K562 (cell line): ENCODE measurements around the gene RHOC. TPM values are rescaled to one million over a fixed set of nuclear protein-coding genes. Genes with fewer than 3 reads are reported as not detected.

ENCODE experiments used
- CREB1 ChIP-seq, 2 experiments: sonication (generic) in 1 of 2; formaldehyde crosslinking in 1 of 2; IDR thresholded peaks; 2 replicates each; pipeline versions ENCODE4 v1.6.1 to v1.8.0; 2012 to 2022; ENCODE audit warnings: inconsistent platforms in 1 of 2, mild to moderate bottlenecking in 1 of 2, missing genetic modification reagents in 1 of 2, moderate library complexity in 1 of 2
- E2F6 ChIP-seq, 2 experiments: IDR thresholded peaks; 2 replicates each; pipeline ENCODE4 v1.6.1; 2011; ENCODE audit warnings: borderline replicate concordance in 1 of 2, control low read depth in 1 of 2, low read depth in 1 of 2, low read length in 1 of 2, mild to moderate bottlenecking in 1 of 2, mixed read lengths in 1 of 2, moderate library complexity in 1 of 2; ENCODE audit not compliant: insufficient read depth in 1 of 2, insufficient read length in 1 of 2, poor library complexity in 1 of 2, severe bottlenecking in 1 of 2; ENCODE audit errors: extremely low read depth in 1 of 2
- EGR1 ChIP-seq: fragments of 450-650 bp; conservative IDR thresholded peaks from 2 replicates; pipeline ENCODE4 v1.6.1; 2017; ENCODE audit warnings: mild to moderate bottlenecking
- ETV6 ChIP-seq, 3 experiments: fragments of 150-350 bp in 1 of 3; sonication (generic) in 1 of 3; formaldehyde crosslinking in 1 of 3; IDR thresholded peaks; 2 replicates each; pipeline versions ENCODE4 v1.6.1 to v1.8.0; 2014 to 2022; ENCODE audit warnings: borderline replicate concordance in 2 of 3, low read depth in 2 of 3, antibody characterized with exemption in 1 of 3, low read length in 1 of 3, mild to moderate bottlenecking in 1 of 3, missing genetic modification reagents in 1 of 3
- FOXM1 ChIP-seq, 2 experiments: fragments of 450-650 bp in 1 of 2; sonication (generic) in 1 of 2; formaldehyde crosslinking in 1 of 2; IDR thresholded peaks; 2 replicates each; pipeline versions ENCODE4 v1.6.1 to v1.9.0; 2017 to 2022; ENCODE audit warnings: low read depth in 2 of 2, mild to moderate bottlenecking in 2 of 2, missing genetic modification reagents in 1 of 2, moderate library complexity in 1 of 2
- HCFC1 ChIP-seq: IDR thresholded peaks from 2 replicates; pipeline ENCODE4 v1.6.1; 2012; ENCODE audit warnings: low read depth, low read length, improper control_type of control experiment
- KDM1A ChIP-seq, 2 experiments: fragments of 450-650 bp; IDR thresholded peaks; 2 replicates each; pipeline ENCODE4 v1.6.1; 2016; ENCODE audit warnings: mild to moderate bottlenecking in 2 of 2
- MYNN ChIP-seq, 2 experiments: sonication (generic); formaldehyde crosslinking in 1 of 2; IDR thresholded peaks; 2 replicates each; pipeline versions ENCODE4 v1.5.0 to v1.6.1; 2016 to 2020; ENCODE audit warnings: antibody characterized with exemption in 1 of 2, missing genetic modification reagents in 1 of 2
- RBM39 ChIP-seq: fragments of 200-400 bp; formaldehyde crosslinking; optimal IDR thresholded peaks from 2 replicates; pipeline ENCODE3; 2018; ENCODE audit warnings: low read depth, low read length
- RCOR1 ChIP-seq, 2 experiments: IDR thresholded peaks; 2 replicates each; pipeline ENCODE4 v1.6.1; 2012; ENCODE audit warnings: low read depth in 2 of 2, low read length in 2 of 2, borderline replicate concordance in 1 of 2, improper control_type of control experiment in 1 of 2
- SIX5 ChIP-seq, 2 experiments: IDR thresholded peaks; 2 replicates each; pipeline ENCODE4 v1.6.1; 2011; ENCODE audit warnings: low read length in 2 of 2, borderline replicate concordance in 1 of 2, low read depth in 1 of 2, mild to moderate bottlenecking in 1 of 2, moderate library complexity in 1 of 2; ENCODE audit not compliant: insufficient read depth in 1 of 2
- TAF1 ChIP-seq: IDR thresholded peaks from 2 replicates; pipeline ENCODE4 v1.6.1; 2011; ENCODE audit warnings: mild to moderate bottlenecking, low read length, moderate library complexity; ENCODE audit not compliant: insufficient read depth, control insufficient read depth, severe bottlenecking; ENCODE audit errors: extremely low read depth
- ZHX1 ChIP-seq: fragments of 150-350 bp; conservative IDR thresholded peaks from 2 replicates; pipeline ENCODE4 v1.6.1; 2014; ENCODE audit warnings: low read length
- ZMIZ1 ChIP-seq, 2 experiments: fragments of 150-350 bp in 1 of 2; IDR thresholded peaks; 2 replicates each; pipeline ENCODE4 v1.6.1; 2012 to 2016; ENCODE audit warnings: low read depth in 2 of 2, low read length in 2 of 2, mild to moderate bottlenecking in 1 of 2, moderate library complexity in 1 of 2
- ZNF354B ChIP-seq: fragments of 250-450 bp; sonication (Bioruptor Pico); IDR thresholded peaks from 2 replicates; pipeline ENCODE4 v1.4.0; 2020
- ZNF561 ChIP-seq: fragments of 450-650 bp; formaldehyde crosslinking; conservative IDR thresholded peaks from 2 replicates; pipeline ENCODE4 v1.4.0; 2020; ENCODE audit warnings: mild to moderate bottlenecking, moderate library complexity
- polyA plus RNA-seq, 8 experiments: library from polyadenylated mRNA; depleted of rRNA in 4 of 8; stranded (reverse) in 5 of 8; unstranded in 3 of 8; fragments of >200 nt; fragmentation: Nextera tagmentation in 2 of 8; fragmentation: Illumina TruSeq in 1 of 8; extraction: Ambion mirVana in 2 of 8; extraction: Trizol in 1 of 8; gene quantifications; 2 replicates each; pipeline versions ENCODE4 v1.2.1 to v1.2.3, GENCODE V29; 2011 to 2014; ENCODE audit warnings: inconsistent platforms in 1 of 8, missing spikeins in 1 of 8
- total RNA-seq, 7 experiments: library from RNA; depleted of rRNA in 6 of 7; stranded (reverse); fragments of >200 nt in 6 of 7; fragmentation: Illumina TruSeq in 2 of 7; extraction: Trizol in 2 of 7; gene quantifications; 2 replicates each; pipeline versions ENCODE4 v1.2.1 to v1.2.3, GENCODE V29; 2011 to 2021; ENCODE audit warnings: low replicate concordance in 1 of 7

The RHOC gene
- total and polyA plus RNA-seq, 9 of the 15 experiments (the other 6 are each of a cell fraction or from before 2014, with no cell fraction given): 35.2 to 364 (median 204) TPM

- TF ChIP-seq CREB1 (IDR thresholded peaks at IDR 0.05) (peak; percentile 48; the same call in 1 of the 2 replicates), CREB1 (CRISPR knock-in tag; IDR thresholded peaks at IDR 0.05) (0 out of 2 replicates have a peak, but pooled peaks have one; percentile 53), ZNF354B (CRISPR knock-in tag) (no peak), ZNF561 (CRISPR knock-in tag) (no peak), ZMIZ1 (IDR thresholded peaks at IDR 0.05; ENCODE audit: low read depth in 2 of 2, low read length in 2 of 2) (no peak), EGR1 (peak; percentile 77; the same call in 1 of the 2 replicates), SIX5 (IDR thresholded peaks at IDR 0.05; ENCODE audit: borderline replicate concordance in 1 of 2, insufficient read depth in 1 of 2, low read depth in 1 of 2, low read length in 2 of 2) (peak in 1 of 2 experiments; percentile 39; a peak in 2 of 4 replicates), ZHX1 (0 out of 2 replicates have a peak, but pooled peaks have one; percentile 36), RCOR1 (IDR thresholded peaks at IDR 0.05; ENCODE audit: borderline replicate concordance in 1 of 2, low read depth in 2 of 2, low read length in 2 of 2) (peak in 1 of 2 experiments; percentile 91; a peak in 2 of 4 replicates), KDM1A (IDR thresholded peaks at IDR 0.05) (peak in 1 of 2 experiments; percentile 36; a peak in 1 of 4 replicates), E2F6 (IDR thresholded peaks at IDR 0.05; ENCODE audit: borderline replicate concordance in 1 of 2, extremely low read depth in 1 of 2, insufficient read depth in 1 of 2, insufficient read length in 1 of 2, low read depth in 1 of 2, low read length in 1 of 2, poor library complexity in 1 of 2, severe bottlenecking in 1 of 2) (peak; percentile 94 to 98), ETV6 (IDR thresholded peaks at IDR 0.05; ENCODE audit: borderline replicate concordance in 1 of 2, low read depth in 2 of 2, low read length in 1 of 2) (peak; percentile 48 to 95; a peak in 3 of 4 replicates), ETV6 (CRISPR knock-in tag; IDR thresholded peaks at IDR 0.05; ENCODE audit: borderline replicate concordance) (no peak), MYNN (IDR thresholded peaks at IDR 0.05) (peak; percentile 64), MYNN (CRISPR knock-in tag; IDR thresholded peaks at IDR 0.05) (no peak), FOXM1 (IDR thresholded peaks at IDR 0.05; ENCODE audit: low read depth) (0 out of 2 replicates have a peak, but pooled peaks have one; percentile 4), FOXM1 (CRISPR knock-in tag; IDR thresholded peaks at IDR 0.05; ENCODE audit: low read depth) (no peak; the same call in 1 of the 2 replicates), RBM39 (peak; percentile 21), TAF1 (peak; percentile 98), HCFC1 (0 out of 2 replicates have a peak, but pooled peaks have one; percentile 8)
Measured at GRCh38 chr1:112704934-112705627, 1.8 kb downstream of the RHOC start (continued).
